A549 (cell line): ENCODE measurements around the gene GTPBP3. TPM values are rescaled to one million over a fixed set of nuclear protein-coding genes. Genes with fewer than 3 reads are reported as not detected.

Experiments
- ATAC-seq, 2 experiments: fragments of 200-7000 bp in 1 of 2; fragments of >200 bp in 1 of 2; cut with Nextera tagmentation in 1 of 2; cut with Tn5 transposase in 1 of 2; 3 replicates each; pipeline versions ENCODE4 v1.8.0 to v1.9.1; 2018 to 2020; ENCODE audit warnings: mild to moderate bottlenecking in 1 of 2, moderate library complexity in 1 of 2
- CTCF ChIA-PET: fragments of 300-600 bp; sonication (Branson Sonifier 250); formaldehyde crosslinking; extraction: SDS; loops from one replicate; lab custom pipeline; 2021; ENCODE audit warnings: antibody characterized with exemption, inconsistent platforms; lab: Yijun Ruan, JAX
- POLR2A ChIA-PET: fragments of 350-600 bp; formaldehyde crosslinking; extraction: SDS; loops from one replicate; lab custom pipeline; 2021; ENCODE audit warnings: antibody characterized with exemption, inconsistent platforms; lab: Yijun Ruan, JAX
- DNase-seq, 2 experiments: peaks; one replicate each; pipeline versions ENCODE4 v3.0.0 to v3.0.0-alpha.2; 2011 to 2016; ENCODE audit warnings: low read depth in 1 of 2, low spot score in 1 of 2
- FAIRE-seq: peaks from 2 replicates; lab custom pipeline; 2011; peaks lifted over from hg19 to GRCh38; lab: Jason Lieb, UNC
- H3K27ac ChIP-seq, 2 experiments: fragments of >200 bp; sonication (Bioruptor Twin); formaldehyde crosslinking; 3 replicates each; pipeline ENCODE4 v1.5.1; 2016 to 2017
- H3K4me1 ChIP-seq: fragments of >200 bp; sonication (Bioruptor Twin); formaldehyde crosslinking; 3 replicates; pipeline ENCODE4 v1.6.1; 2016
- H3K4me2 ChIP-seq: fragments of >200 bp; sonication (Bioruptor Twin); formaldehyde crosslinking; 3 replicates; pipeline ENCODE4 v1.6.1; 2016
- H3K4me3 ChIP-seq: fragments of >200 bp; sonication (Bioruptor Twin); formaldehyde crosslinking; 3 replicates; pipeline ENCODE4 v1.5.1; 2016
- H3K9me3 ChIP-seq: fragments of >200 bp; sonication (Bioruptor Twin); formaldehyde crosslinking; 3 replicates; pipeline ENCODE4 v1.6.1; 2016
- BCL3 ChIP-seq: fragments of >200 bp; sonication (Bioruptor Twin); formaldehyde crosslinking; IDR thresholded peaks from 3 replicates; pipeline ENCODE4 v1.6.1; 2016
- BHLHE40 ChIP-seq: IDR thresholded peaks from 2 replicates; pipeline ENCODE4 v1.6.1; 2012; ENCODE audit warnings: low read depth, low read length, inconsistent platforms
- CHD4 ChIP-seq: fragments of 200-600 bp; sonication (generic); IDR thresholded peaks from 2 replicates; pipeline ENCODE4 v1.6.1; 2016; ENCODE audit warnings: antibody characterized with exemption, mild to moderate bottlenecking, borderline replicate concordance
- CTCF ChIP-seq: fragments of >200 bp; sonication (Bioruptor Twin); formaldehyde crosslinking; IDR thresholded peaks from 3 replicates; pipeline ENCODE4 v1.5.1; 2016
- EHF ChIP-seq: fragments of 250-450 bp; sonication (Bioruptor Pico); IDR thresholded peaks from 2 replicates; pipeline ENCODE4 v1.5.0; 2020; ENCODE audit warnings: mild to moderate bottlenecking
- ELK1 ChIP-seq: fragments of 150-350 bp; IDR thresholded peaks from 2 replicates; pipeline ENCODE4 v1.6.1; 2014; ENCODE audit warnings: low read depth, mild to moderate bottlenecking, low read length
- ESRRA ChIP-seq: fragments of 150-350 bp; IDR thresholded peaks from 2 replicates; pipeline ENCODE4 v1.6.1; 2014; ENCODE audit warnings: mild to moderate bottlenecking, low read length, borderline replicate concordance
- FOXS1 ChIP-seq: fragments of 250-450 bp; sonication (Bioruptor Pico); IDR thresholded peaks from 2 replicates; pipeline ENCODE4 v1.5.0; 2020; ENCODE audit warnings: mild to moderate bottlenecking, moderate library complexity
- GATA3 ChIP-seq: IDR thresholded peaks from 2 replicates; pipeline ENCODE4 v1.6.1; 2012; ENCODE audit warnings: borderline replicate concordance
- HOXA7 ChIP-seq: fragments of 250-450 bp; sonication (Bioruptor Pico); IDR thresholded peaks from 2 replicates; pipeline ENCODE4 v1.5.0; 2020; ENCODE audit warnings: mild to moderate bottlenecking, moderate library complexity
- JUNB ChIP-seq: fragments of >200 bp; sonication (Bioruptor Twin); formaldehyde crosslinking; IDR thresholded peaks from 2 replicates; pipeline ENCODE4 v1.6.1; 2016
- KDM5A ChIP-seq: fragments of 200-600 bp; sonication (generic); IDR thresholded peaks from 2 replicates; pipeline ENCODE4 v1.6.1; 2016; ENCODE audit warnings: antibody characterized with exemption, mild to moderate bottlenecking
- PBX3 ChIP-seq: IDR thresholded peaks from 2 replicates; pipeline ENCODE4 v1.6.1; 2012
- PHF8 ChIP-seq: fragments of 200-600 bp; sonication (generic); IDR thresholded peaks from 2 replicates; pipeline ENCODE4 v1.6.1; 2016; ENCODE audit warnings: low read depth, mild to moderate bottlenecking, antibody characterized with exemption, moderate library complexity, borderline replicate concordance
- RFX5 ChIP-seq: fragments of 450-650 bp; IDR thresholded peaks from 2 replicates; pipeline ENCODE4 v1.7.1; 2014; ENCODE audit warnings: antibody characterized with exemption, mild to moderate bottlenecking, moderate library complexity
- RNF2 ChIP-seq: fragments of 200-600 bp; sonication (generic); IDR thresholded peaks from 2 replicates; pipeline ENCODE4 v1.6.1; 2016; ENCODE audit warnings: low read depth, mild to moderate bottlenecking, antibody characterized with exemption, moderate library complexity, borderline replicate concordance
- SMC3 ChIP-seq: fragments of >200 bp; sonication (Bioruptor Twin); formaldehyde crosslinking; IDR thresholded peaks from 3 replicates; pipeline ENCODE4 v1.6.1; 2018; ENCODE audit warnings: inconsistent platforms
- SREBF2 ChIP-seq: fragments of 450-650 bp; IDR thresholded peaks from 2 replicates; pipeline ENCODE4 v1.6.1; 2014; ENCODE audit warnings: mild to moderate bottlenecking, moderate library complexity
- TP53 ChIP-seq: fragments of 250-450 bp; sonication (Bioruptor Pico); IDR thresholded peaks from 2 replicates; pipeline ENCODE4 v1.5.0; 2021; ENCODE audit warnings: mild to moderate bottlenecking, moderate library complexity
- ZC3H11A ChIP-seq: fragments of 450-650 bp; IDR thresholded peaks from 2 replicates; pipeline ENCODE4 v1.6.1; 2014; ENCODE audit warnings: antibody characterized with exemption, mild to moderate bottlenecking
- WGBS: methylation state at CpG from one replicate; pipeline ENCODE4 v1.1.6; 2017; ENCODE audit errors: missing lambda C conversion rate; 5-methylcytosine and 5-hydroxymethylcytosine counted together
- polyA plus RNA-seq, 4 experiments: library from polyadenylated mRNA; depleted of rRNA in 3 of 4; stranded (reverse); fragments of >200 nt; fragmentation: RNase III in 1 of 4; extraction: RNeasy Plus Mini Kit Qiagen cat#74134 plus additional on column Dnase treatment in 1 of 4; gene quantifications; 2 replicates in 3 of 4; 3 replicates in 1 of 4; pipeline ENCODE4 v1.2.3, GENCODE V29; 2011 to 2017

GTPBP3 gene
- polyA plus RNA-seq, 2 of the 4 experiments (the other 2 are of a cell fraction), result 10.6 to 19.3 TPM

- TF ChIP-seq CHD4, result no peak
These were observed 36.2 kb upstream of the GTPBP3 start (continued) for GRCh38 chr19:17300992-17301619.

GRCh38 chr19:17302391-17303166 lies 34.8 kb upstream of the GTPBP3 start:
- no peak for DNase-seq
- Histone ChIP-seq H3K4me3 (peak overlapping the region; percentile 65), H3K27ac (peak overlapping the region; percentile 87 to 95), H3K9me3 (0 out of 3 replicates have a peak, but pooled peaks cover 3% of the 10 kb centered on the region), H3K4me1 (peaks cover 28% of the 10 kb centered on the region), H3K4me2 (peak overlapping the region; percentile 93)
- ChIA-PET POLR2A (interaction anchor here (0.6 kb wide), 1 partner anchor 35 kb away, joined by 5 read pairs; no protein-coding TSS in a partner anchor), CTCF (interaction anchor here (1.0 to 8.7 kb wide), 3 partner anchors 9 to 83 kb away, joined by 3 to 98 read pairs (median 8); no protein-coding TSS in a partner anchor)
- FAIRE-seq, result no peak
- 37% methylated on average over 9 of the region's 29 CpGs for WGBS
- TF ChIP-seq PBX3, result no peak
- no peak for TF ChIP-seq RNF2
- TF ChIP-seq HOXA7 (CRISPR knock-in tag), result no peak
- no peak for TF ChIP-seq EHF
- TF ChIP-seq RFX5, result no peak
- TF ChIP-seq ELK1, result no peak
- TF ChIP-seq SMC3, result no peak
- no peak for TF ChIP-seq FOXS1 (CRISPR knock-in tag)
- no peak for TF ChIP-seq JUNB
- TF ChIP-seq PHF8, result no peak
- no peak for TF ChIP-seq BCL3
- no peak for TF ChIP-seq SREBF2
- no peak for TF ChIP-seq TP53 (CRISPR knock-in tag)
- no peak for TF ChIP-seq ESRRA
- TF ChIP-seq CTCF, result no peak
- no peak for TF ChIP-seq BHLHE40
- TF ChIP-seq KDM5A, result no peak
- TF ChIP-seq ZC3H11A, result no peak
- TF ChIP-seq GATA3, result no peak
- peak in 1 of 2 experiments; percentile 3; a peak in 1 of 6 replicates for ATAC-seq
